WTC11 (cell line): Measurements from ENCODE around the gene VWA3B. TPM values are rescaled to one million over a fixed set of nuclear protein-coding genes. Genes with fewer than 3 reads are reported as not detected.

Experiments used
- ATAC-seq: fragments of 200-7000 bp; cut with Tn5 transposase; 2 replicates; pipeline ENCODE4 v1.10.0; 2021; ENCODE audit warnings: mild to moderate bottlenecking, moderate library complexity
- CTCF ChIA-PET: fragments of 300-600 bp; sonication (Branson Sonifier 250); formaldehyde crosslinking; loops from one replicate; lab custom pipeline; 2021; ENCODE audit warnings: antibody characterized with exemption; lab: Charles Lee
- POLR2A ChIA-PET: fragments of 350-600 bp; sonication (Branson Sonifier 250); formaldehyde crosslinking; loops from one replicate; lab custom pipeline; 2021; ENCODE audit warnings: antibody characterized with exemption; lab: Charles Lee
- DNase-seq: peaks from one replicate; pipeline ENCODE4 v3.0.0; 2021; ENCODE audit warnings: low spot score
- H3K27ac Mint-ChIP-seq: 2 replicates; pipeline ENCODE4 v1.8.0; 2021; ENCODE audit warnings: mixed read lengths
- H3K27me3 Mint-ChIP-seq: 2 replicates; pipeline ENCODE4 v1.8.0; 2021; ENCODE audit warnings: low read depth, mild to moderate bottlenecking, moderate library complexity, mixed read lengths
- H3K36me3 Mint-ChIP-seq: 2 replicates; pipeline ENCODE4 v1.8.0; 2021; ENCODE audit warnings: mixed read lengths
- H3K4me1 Mint-ChIP-seq: 2 replicates; pipeline ENCODE4 v1.8.0; 2022; ENCODE audit warnings: mixed read lengths
- H3K4me3 Mint-ChIP-seq: 2 replicates; pipeline ENCODE4 v1.8.0; 2021; ENCODE audit warnings: mild to moderate bottlenecking, moderate library complexity, mixed read lengths
- H3K9me3 Mint-ChIP-seq: 2 replicates; pipeline ENCODE4 v1.8.0; 2021; ENCODE audit warnings: mixed read lengths
- ETV6 ChIP-seq: sonication (generic); formaldehyde crosslinking; IDR thresholded peaks from 2 replicates; pipeline ENCODE4 v1.8.1; 2022; ENCODE audit warnings: mild to moderate bottlenecking, missing genetic modification reagents
- GABPB1 ChIP-seq: sonication (generic); formaldehyde crosslinking; IDR thresholded peaks from 2 replicates; pipeline ENCODE4 v1.8.1; 2023; ENCODE audit warnings: mild to moderate bottlenecking, missing genetic modification reagents
- IRF2 ChIP-seq: sonication (generic); formaldehyde crosslinking; IDR thresholded peaks from 2 replicates; pipeline ENCODE4 v1.8.0; 2022; ENCODE audit warnings: low read depth, missing genetic modification reagents, borderline replicate concordance
- JAZF1 ChIP-seq: fragments of 250-450 bp; sonication (Bioruptor Pico); IDR thresholded peaks from 2 replicates; pipeline ENCODE4 v1.9.0; 2021; ENCODE audit warnings: moderate library complexity, mild to moderate bottlenecking, inconsistent platforms
- MXD4 ChIP-seq: fragments of 250-450 bp; sonication (Bioruptor Pico); IDR thresholded peaks from 2 replicates; pipeline ENCODE4 v1.8.0; 2021; ENCODE audit warnings: mild to moderate bottlenecking, moderate library complexity, borderline replicate concordance
- NR3C1 ChIP-seq: sonication (generic); formaldehyde crosslinking; conservative IDR thresholded peaks from 2 replicates; pipeline ENCODE4 v1.8.1; 2023; ENCODE audit warnings: low read depth, mild to moderate bottlenecking, missing genetic modification reagents
- OVOL2 ChIP-seq: fragments of 250-450 bp; sonication (Bioruptor Pico); IDR thresholded peaks from 2 replicates; pipeline ENCODE4 v1.9.0; 2021; ENCODE audit warnings: mild to moderate bottlenecking, borderline replicate concordance
- SP1 ChIP-seq: sonication (generic); formaldehyde crosslinking; conservative IDR thresholded peaks from 2 replicates; pipeline ENCODE4 v1.8.1; 2022; ENCODE audit warnings: missing genetic modification reagents
- TEAD4 ChIP-seq: sonication (generic); formaldehyde crosslinking; IDR thresholded peaks from 2 replicates; pipeline ENCODE4 v1.8.0; 2022; ENCODE audit warnings: mild to moderate bottlenecking, missing genetic modification reagents
- ZNF232 ChIP-seq: sonication (generic); formaldehyde crosslinking; IDR thresholded peaks from 2 replicates; pipeline ENCODE4 v1.8.0; 2022; ENCODE audit warnings: mild to moderate bottlenecking, missing genetic modification reagents
- ZNF263 ChIP-seq: sonication (generic); formaldehyde crosslinking; IDR thresholded peaks from 2 replicates; pipeline ENCODE4 v1.8.1; 2022; ENCODE audit warnings: low read depth, mild to moderate bottlenecking, moderate library complexity, missing genetic modification reagents
- ZNF671 ChIP-seq: fragments of 250-450 bp; sonication (Bioruptor Pico); IDR thresholded peaks from 2 replicates; pipeline ENCODE4 v1.8.0; 2021; ENCODE audit warnings: mild to moderate bottlenecking
- total RNA-seq: library from RNA; stranded (reverse); gene quantifications from 3 replicates; pipeline ENCODE4 v1.2.3, GENCODE V29; 2021
- TF ChIP-seq, protein P1 (sequence below): sonication (generic); formaldehyde crosslinking; IDR thresholded peaks from 2 replicates; pipeline ENCODE4 v1.8.0; 2022; ENCODE audit warnings: mild to moderate bottlenecking, missing genetic modification reagents
- TF ChIP-seq, protein P2 (sequence below): fragments of 250-450 bp; sonication (Bioruptor Pico); conservative IDR thresholded peaks from 2 replicates; pipeline ENCODE4 v1.9.0; 2021; ENCODE audit warnings: mild to moderate bottlenecking
- TF ChIP-seq, protein P3 (sequence below): fragments of 250-450 bp; sonication (Bioruptor Pico); IDR thresholded peaks from 2 replicates; pipeline ENCODE4 v1.9.0; 2021; ENCODE audit warnings: mild to moderate bottlenecking
- TF ChIP-seq, protein P4 (sequence below): sonication (generic); formaldehyde crosslinking; IDR thresholded peaks from 2 replicates; pipeline ENCODE4 v1.8.1; 2023; ENCODE audit warnings: mild to moderate bottlenecking, missing genetic modification reagents, borderline replicate concordance
- TF ChIP-seq, protein P5 (sequence below): sonication (generic); formaldehyde crosslinking; IDR thresholded peaks from 2 replicates; pipeline ENCODE4 v1.8.1; 2022; ENCODE audit warnings: low read depth, missing genetic modification reagents, borderline replicate concordance
- TF ChIP-seq, protein P6 (sequence below): fragments of 250-450 bp; sonication (Bioruptor Pico); IDR thresholded peaks from 2 replicates; pipeline ENCODE4 v1.8.0; 2021; ENCODE audit warnings: mild to moderate bottlenecking
- TF ChIP-seq, protein P7 (sequence below): fragments of 250-450 bp; sonication (Bioruptor Pico); IDR thresholded peaks from 2 replicates; pipeline ENCODE4 v2.1.2; 2022; ENCODE audit warnings: mild to moderate bottlenecking, moderate library complexity
- TF ChIP-seq, protein P8 (sequence below): fragments of 200-600 bp; IDR thresholded peaks from 2 replicates; pipeline ENCODE4 v1.8.0; 2022; ENCODE audit warnings: antibody characterized with exemption

The VWA3B gene
- total RNA-seq, 1 experiment from 2014 or later = not detected

DNA sequence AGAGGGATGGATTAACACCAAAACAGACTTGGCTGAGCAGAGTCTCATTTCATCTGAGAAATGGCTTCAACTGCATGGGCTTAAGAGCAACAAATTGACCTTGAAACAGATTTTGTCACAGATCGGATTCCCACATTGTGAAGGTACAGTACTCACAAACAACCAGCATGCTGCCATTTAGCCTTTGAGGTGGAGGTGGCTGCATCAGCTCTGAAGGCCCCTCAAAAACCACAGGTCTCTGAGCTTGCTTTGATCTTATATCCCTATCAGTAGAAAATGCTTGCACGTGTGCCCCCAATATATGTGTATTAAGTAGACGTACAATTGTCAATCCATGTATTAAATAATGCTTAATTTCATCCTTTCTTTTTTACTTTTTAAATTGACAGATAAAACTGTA is 6.2 kb downstream of the VWA3B start:
- ChIA-PET CTCF (no interaction called here), POLR2A (no interaction called here)
- ATAC-seq (no peak), DNase-seq (no peak)
- Mint-ChIP-seq H3K27me3 (peaks cover 13% of the 10 kb centered on the region), H3K27ac (no peak overlapping the region), H3K4me1 (peaks cover 5% of the 10 kb centered on the region; the same call in 1 of the 2 replicates), H3K9me3 (peaks cover 34% of the 10 kb centered on the region), H3K4me3 (no peak overlapping the region), H3K36me3 (peaks cover 7% of the 10 kb centered on the region)
- TF ChIP-seq TEAD4 = no peak
- no peak for TF ChIP-seq NR3C1 (CRISPR knock-in tag)
- TF ChIP-seq OVOL2 (CRISPR knock-in tag) = no peak
- TF ChIP-seq, protein P1, sequence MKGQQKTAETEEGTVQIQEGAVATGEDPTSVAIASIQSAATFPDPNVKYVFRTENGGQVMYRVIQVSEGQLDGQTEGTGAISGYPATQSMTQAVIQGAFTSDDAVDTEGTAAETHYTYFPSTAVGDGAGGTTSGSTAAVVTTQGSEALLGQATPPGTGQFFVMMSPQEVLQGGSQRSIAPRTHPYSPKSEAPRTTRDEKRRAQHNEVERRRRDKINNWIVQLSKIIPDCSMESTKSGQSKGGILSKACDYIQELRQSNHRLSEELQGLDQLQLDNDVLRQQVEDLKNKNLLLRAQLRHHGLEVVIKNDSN (CRISPR knock-in tag) = no peak

DNA sequence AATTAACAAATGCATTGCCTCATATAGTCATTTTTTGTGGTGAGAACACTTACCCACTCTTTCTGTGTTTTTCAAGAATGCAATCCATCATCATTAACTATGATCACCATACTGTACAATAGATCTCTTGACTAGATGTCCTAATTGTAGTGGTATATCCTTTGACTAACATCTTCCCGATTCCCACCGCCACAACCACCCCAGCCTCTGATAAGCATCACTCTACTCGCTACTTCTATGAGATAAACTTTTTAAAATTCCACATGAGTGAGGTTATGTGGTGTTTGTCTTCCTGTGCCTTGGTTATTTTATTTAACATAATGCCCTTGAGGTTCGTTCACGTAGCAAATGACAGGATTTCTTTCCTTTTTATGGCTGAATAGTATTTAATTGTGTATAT is 6.6 kb downstream of the VWA3B start:
- Mint-ChIP-seq H3K36me3 (peaks cover 7% of the 10 kb centered on the region), H3K4me3 (no peak overlapping the region), H3K27me3 (peaks cover 9% of the 10 kb centered on the region), H3K9me3 (peaks cover 34% of the 10 kb centered on the region), H3K4me1 (peaks cover 5% of the 10 kb centered on the region; the same call in 1 of the 2 replicates), H3K27ac (no peak overlapping the region)
- ChIA-PET POLR2A (no interaction called here), CTCF (no interaction called here)
- ATAC-seq = no peak
- DNase-seq = no peak
- no peak for TF ChIP-seq OVOL2 (CRISPR knock-in tag)
- TF ChIP-seq JAZF1 = no peak
- TF ChIP-seq IRF2 (CRISPR knock-in tag) = no peak
- TF ChIP-seq, protein P2, sequence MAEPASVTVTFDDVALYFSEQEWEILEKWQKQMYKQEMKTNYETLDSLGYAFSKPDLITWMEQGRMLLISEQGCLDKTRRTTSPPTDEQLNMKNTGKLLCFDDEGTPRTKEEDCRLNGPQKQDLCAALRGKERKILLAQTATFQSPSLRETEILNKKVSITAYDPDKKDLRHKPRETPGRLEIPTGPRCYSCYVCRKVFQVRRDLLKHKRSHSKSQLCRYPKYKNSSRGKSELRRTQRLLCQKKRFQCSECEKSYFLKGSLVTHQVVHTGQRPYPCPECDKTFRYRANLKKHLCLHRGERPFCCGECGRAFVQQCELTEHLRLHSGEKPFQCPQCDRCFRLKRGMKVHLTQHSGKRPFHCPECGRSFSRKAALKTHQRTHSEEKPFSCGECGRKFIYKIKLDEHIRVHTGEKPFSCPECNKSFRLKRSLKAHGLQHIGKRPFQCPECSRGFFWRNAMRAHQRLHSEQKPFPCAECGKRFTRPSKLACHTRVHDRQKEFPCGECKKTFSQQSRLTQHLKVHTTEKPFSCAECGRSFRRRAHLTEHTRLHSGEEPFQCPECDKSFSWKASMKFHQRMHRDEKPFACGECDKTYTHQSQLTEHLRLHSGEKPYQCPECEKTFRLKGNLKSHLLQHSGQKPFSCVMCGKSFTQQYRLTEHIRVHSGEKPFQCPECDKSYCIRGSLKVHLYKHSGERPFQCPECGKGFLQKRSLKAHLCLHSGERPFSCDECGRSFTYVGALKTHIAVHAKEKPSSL (CRISPR knock-in tag) = no peak
- no peak for TF ChIP-seq MXD4 (CRISPR knock-in tag)
- TF ChIP-seq, protein P3, sequence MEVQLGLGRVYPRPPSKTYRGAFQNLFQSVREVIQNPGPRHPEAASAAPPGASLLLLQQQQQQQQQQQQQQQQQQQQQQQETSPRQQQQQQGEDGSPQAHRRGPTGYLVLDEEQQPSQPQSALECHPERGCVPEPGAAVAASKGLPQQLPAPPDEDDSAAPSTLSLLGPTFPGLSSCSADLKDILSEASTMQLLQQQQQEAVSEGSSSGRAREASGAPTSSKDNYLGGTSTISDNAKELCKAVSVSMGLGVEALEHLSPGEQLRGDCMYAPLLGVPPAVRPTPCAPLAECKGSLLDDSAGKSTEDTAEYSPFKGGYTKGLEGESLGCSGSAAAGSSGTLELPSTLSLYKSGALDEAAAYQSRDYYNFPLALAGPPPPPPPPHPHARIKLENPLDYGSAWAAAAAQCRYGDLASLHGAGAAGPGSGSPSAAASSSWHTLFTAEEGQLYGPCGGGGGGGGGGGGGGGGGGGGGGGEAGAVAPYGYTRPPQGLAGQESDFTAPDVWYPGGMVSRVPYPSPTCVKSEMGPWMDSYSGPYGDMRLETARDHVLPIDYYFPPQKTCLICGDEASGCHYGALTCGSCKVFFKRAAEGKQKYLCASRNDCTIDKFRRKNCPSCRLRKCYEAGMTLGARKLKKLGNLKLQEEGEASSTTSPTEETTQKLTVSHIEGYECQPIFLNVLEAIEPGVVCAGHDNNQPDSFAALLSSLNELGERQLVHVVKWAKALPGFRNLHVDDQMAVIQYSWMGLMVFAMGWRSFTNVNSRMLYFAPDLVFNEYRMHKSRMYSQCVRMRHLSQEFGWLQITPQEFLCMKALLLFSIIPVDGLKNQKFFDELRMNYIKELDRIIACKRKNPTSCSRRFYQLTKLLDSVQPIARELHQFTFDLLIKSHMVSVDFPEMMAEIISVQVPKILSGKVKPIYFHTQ (CRISPR knock-in tag) = no peak
- no peak for TF ChIP-seq ZNF671 (CRISPR knock-in tag)
- no peak for TF ChIP-seq ZNF263 (CRISPR knock-in tag)
- TF ChIP-seq, protein P4, sequence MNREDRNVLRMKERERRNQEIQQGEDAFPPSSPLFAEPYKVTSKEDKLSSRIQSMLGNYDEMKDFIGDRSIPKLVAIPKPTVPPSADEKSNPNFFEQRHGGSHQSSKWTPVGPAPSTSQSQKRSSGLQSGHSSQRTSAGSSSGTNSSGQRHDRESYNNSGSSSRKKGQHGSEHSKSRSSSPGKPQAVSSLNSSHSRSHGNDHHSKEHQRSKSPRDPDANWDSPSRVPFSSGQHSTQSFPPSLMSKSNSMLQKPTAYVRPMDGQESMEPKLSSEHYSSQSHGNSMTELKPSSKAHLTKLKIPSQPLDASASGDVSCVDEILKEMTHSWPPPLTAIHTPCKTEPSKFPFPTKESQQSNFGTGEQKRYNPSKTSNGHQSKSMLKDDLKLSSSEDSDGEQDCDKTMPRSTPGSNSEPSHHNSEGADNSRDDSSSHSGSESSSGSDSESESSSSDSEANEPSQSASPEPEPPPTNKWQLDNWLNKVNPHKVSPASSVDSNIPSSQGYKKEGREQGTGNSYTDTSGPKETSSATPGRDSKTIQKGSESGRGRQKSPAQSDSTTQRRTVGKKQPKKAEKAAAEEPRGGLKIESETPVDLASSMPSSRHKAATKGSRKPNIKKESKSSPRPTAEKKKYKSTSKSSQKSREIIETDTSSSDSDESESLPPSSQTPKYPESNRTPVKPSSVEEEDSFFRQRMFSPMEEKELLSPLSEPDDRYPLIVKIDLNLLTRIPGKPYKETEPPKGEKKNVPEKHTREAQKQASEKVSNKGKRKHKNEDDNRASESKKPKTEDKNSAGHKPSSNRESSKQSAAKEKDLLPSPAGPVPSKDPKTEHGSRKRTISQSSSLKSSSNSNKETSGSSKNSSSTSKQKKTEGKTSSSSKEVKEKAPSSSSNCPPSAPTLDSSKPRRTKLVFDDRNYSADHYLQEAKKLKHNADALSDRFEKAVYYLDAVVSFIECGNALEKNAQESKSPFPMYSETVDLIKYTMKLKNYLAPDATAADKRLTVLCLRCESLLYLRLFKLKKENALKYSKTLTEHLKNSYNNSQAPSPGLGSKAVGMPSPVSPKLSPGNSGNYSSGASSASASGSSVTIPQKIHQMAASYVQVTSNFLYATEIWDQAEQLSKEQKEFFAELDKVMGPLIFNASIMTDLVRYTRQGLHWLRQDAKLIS (CRISPR knock-in tag) = no peak
- no peak for TF ChIP-seq ETV6 (CRISPR knock-in tag)
- no peak for TF ChIP-seq ZNF232 (CRISPR knock-in tag)
- TF ChIP-seq, protein P5, sequence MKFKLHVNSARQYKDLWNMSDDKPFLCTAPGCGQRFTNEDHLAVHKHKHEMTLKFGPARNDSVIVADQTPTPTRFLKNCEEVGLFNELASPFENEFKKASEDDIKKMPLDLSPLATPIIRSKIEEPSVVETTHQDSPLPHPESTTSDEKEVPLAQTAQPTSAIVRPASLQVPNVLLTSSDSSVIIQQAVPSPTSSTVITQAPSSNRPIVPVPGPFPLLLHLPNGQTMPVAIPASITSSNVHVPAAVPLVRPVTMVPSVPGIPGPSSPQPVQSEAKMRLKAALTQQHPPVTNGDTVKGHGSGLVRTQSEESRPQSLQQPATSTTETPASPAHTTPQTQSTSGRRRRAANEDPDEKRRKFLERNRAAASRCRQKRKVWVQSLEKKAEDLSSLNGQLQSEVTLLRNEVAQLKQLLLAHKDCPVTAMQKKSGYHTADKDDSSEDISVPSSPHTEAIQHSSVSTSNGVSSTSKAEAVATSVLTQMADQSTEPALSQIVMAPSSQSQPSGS = no peak
- TF ChIP-seq SP1 (CRISPR knock-in tag) = no peak
- TF ChIP-seq, protein P6, sequence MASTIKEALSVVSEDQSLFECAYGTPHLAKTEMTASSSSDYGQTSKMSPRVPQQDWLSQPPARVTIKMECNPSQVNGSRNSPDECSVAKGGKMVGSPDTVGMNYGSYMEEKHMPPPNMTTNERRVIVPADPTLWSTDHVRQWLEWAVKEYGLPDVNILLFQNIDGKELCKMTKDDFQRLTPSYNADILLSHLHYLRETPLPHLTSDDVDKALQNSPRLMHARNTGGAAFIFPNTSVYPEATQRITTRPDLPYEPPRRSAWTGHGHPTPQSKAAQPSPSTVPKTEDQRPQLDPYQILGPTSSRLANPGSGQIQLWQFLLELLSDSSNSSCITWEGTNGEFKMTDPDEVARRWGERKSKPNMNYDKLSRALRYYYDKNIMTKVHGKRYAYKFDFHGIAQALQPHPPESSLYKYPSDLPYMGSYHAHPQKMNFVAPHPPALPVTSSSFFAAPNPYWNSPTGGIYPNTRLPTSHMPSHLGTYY (CRISPR knock-in tag) = no peak
- TF ChIP-seq, protein P7, sequence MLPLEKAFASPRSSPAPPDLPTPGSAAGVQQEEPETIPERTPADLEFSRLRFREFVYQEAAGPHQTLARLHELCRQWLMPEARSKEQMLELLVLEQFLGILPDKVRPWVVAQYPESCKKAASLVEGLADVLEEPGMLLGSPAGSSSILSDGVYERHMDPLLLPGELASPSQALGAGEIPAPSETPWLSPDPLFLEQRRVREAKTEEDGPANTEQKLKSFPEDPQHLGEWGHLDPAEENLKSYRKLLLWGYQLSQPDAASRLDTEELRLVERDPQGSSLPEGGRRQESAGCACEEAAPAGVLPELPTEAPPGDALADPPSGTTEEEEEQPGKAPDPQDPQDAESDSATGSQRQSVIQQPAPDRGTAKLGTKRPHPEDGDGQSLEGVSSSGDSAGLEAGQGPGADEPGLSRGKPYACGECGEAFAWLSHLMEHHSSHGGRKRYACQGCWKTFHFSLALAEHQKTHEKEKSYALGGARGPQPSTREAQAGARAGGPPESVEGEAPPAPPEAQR (CRISPR knock-in tag) = no peak
- TF ChIP-seq, protein P8, sequence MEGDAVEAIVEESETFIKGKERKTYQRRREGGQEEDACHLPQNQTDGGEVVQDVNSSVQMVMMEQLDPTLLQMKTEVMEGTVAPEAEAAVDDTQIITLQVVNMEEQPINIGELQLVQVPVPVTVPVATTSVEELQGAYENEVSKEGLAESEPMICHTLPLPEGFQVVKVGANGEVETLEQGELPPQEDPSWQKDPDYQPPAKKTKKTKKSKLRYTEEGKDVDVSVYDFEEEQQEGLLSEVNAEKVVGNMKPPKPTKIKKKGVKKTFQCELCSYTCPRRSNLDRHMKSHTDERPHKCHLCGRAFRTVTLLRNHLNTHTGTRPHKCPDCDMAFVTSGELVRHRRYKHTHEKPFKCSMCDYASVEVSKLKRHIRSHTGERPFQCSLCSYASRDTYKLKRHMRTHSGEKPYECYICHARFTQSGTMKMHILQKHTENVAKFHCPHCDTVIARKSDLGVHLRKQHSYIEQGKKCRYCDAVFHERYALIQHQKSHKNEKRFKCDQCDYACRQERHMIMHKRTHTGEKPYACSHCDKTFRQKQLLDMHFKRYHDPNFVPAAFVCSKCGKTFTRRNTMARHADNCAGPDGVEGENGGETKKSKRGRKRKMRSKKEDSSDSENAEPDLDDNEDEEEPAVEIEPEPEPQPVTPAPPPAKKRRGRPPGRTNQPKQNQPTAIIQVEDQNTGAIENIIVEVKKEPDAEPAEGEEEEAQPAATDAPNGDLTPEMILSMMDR = no peak
- TF ChIP-seq GABPB1 (CRISPR knock-in tag) = no peak
